ENCODE measurements around the gene OR6J1.

OR6J1 gene

DNA sequence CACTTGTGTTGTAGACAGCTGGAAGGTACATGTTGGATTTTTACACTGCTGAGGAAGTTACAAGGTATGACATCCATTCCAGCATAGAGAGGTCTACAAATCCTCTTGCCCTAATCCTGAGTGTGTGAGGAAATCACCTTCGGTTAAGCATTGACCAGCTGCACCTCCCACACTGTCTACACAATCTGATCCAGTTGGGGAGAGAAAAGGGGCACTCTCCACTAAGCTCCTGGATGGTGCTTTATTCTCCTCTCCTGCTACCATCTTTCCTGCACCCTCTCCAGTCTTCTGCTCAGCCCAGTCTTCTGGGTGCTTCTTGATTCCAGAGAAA, at the start of gene OR6J1:
Gene OR6J1 (minus strand): TSS at position 48 of the 331 bp plus-strand sequence. CDS start 9,541 bp downstream, outside the sequence.
- H2AFZ ChIP-seq (ENCODE audit: low read depth, low read length), result no peak within 1 kb of the TSS
- H3K36me3 ChIP-seq (ENCODE audit: insufficient read depth, low read length), result no peaks in the 10 kb centered on the region
- no peak within 1 kb of the TSS for H3K9ac ChIP-seq (ENCODE audit: low read depth, low read length)
- peaks cover 4% of the 10 kb centered on the region; the same call in 1 of the 2 replicates for H3K4me1 ChIP-seq (ENCODE audit: insufficient read depth, low read length)
- H4K20me1 ChIP-seq (ENCODE audit: insufficient read depth, low read length), result no peaks in the 10 kb centered on the region; the same call in 1 of the 2 replicates
- DNase-seq, result no peak
- no peak within 1 kb of the TSS for H3K4me3 ChIP-seq (ENCODE audit: low read depth in 1 of 2, low read length in 2 of 2)
- H3K4me2 ChIP-seq (ENCODE audit: insufficient read depth, low read length), result no peak within 1 kb of the TSS
- no peaks in the 10 kb centered on the region for H3K79me2 ChIP-seq (ENCODE audit: insufficient read depth, low read length)
- peaks cover 6% of the 10 kb centered on the region for H3K27me3 ChIP-seq (ENCODE audit: insufficient read depth, low read length, poor library complexity)
- no peak for ATAC-seq (ENCODE audit: insufficient read depth, low read depth)
- H3K9me3 ChIP-seq (ENCODE audit: insufficient read depth, low read length, severe bottlenecking), result no peaks in the 10 kb centered on the region
- no peak for TF ChIP-seq EZH2 (IDR thresholded peaks at IDR 0.05; ENCODE audit: borderline replicate concordance, low read depth, low read length, severe bottlenecking)
- TF ChIP-seq, protein P1, sequence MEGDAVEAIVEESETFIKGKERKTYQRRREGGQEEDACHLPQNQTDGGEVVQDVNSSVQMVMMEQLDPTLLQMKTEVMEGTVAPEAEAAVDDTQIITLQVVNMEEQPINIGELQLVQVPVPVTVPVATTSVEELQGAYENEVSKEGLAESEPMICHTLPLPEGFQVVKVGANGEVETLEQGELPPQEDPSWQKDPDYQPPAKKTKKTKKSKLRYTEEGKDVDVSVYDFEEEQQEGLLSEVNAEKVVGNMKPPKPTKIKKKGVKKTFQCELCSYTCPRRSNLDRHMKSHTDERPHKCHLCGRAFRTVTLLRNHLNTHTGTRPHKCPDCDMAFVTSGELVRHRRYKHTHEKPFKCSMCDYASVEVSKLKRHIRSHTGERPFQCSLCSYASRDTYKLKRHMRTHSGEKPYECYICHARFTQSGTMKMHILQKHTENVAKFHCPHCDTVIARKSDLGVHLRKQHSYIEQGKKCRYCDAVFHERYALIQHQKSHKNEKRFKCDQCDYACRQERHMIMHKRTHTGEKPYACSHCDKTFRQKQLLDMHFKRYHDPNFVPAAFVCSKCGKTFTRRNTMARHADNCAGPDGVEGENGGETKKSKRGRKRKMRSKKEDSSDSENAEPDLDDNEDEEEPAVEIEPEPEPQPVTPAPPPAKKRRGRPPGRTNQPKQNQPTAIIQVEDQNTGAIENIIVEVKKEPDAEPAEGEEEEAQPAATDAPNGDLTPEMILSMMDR (IDR thresholded peaks at IDR 0.05; ENCODE audit: borderline replicate concordance, extremely low read depth, low read length, poor library complexity, severe bottlenecking), result no peak
- no peak within 1 kb of the TSS for H3K27ac ChIP-seq (ENCODE audit: low read length)

DNA sequence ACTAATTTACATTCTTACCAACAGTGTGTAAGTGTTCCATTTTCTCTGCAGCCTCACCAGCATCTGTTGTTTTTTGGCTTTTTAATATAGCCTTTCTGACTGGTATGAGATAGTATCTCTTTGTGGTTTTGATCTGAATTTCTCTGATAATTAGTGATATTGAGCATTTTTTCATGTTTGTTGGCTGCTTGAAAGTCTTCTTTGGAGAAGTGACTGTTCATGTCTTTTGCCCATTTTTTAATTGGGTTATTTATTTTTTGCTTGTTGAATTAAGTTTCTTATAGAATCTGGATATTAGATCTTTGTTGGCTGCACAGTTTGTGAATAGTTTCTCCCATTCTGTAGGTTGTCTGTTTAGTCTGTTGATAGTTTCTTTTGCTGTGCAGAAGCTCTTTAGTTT, 48.0 kb upstream of the OR6J1 start:
- H3K4me2 ChIP-seq (ENCODE audit: insufficient read depth, low read length), result no peak overlapping the region
- peaks cover 3% of the 10 kb centered on the region for H3K27me3 ChIP-seq (ENCODE audit: insufficient read depth, low read length, poor library complexity)
- H2AFZ ChIP-seq (ENCODE audit: low read depth, low read length), result no peak overlapping the region
- H3K9ac ChIP-seq (ENCODE audit: low read depth, low read length), result no peak overlapping the region
- H3K36me3 ChIP-seq (ENCODE audit: insufficient read depth, low read length), result no peaks in the 10 kb centered on the region
- H3K27ac ChIP-seq (ENCODE audit: low read length), result no peak overlapping the region
- TF ChIP-seq, protein P1 (IDR thresholded peaks at IDR 0.05; ENCODE audit: borderline replicate concordance, extremely low read depth, low read length, poor library complexity, severe bottlenecking), result no peak
- no peak for TF ChIP-seq EZH2 (IDR thresholded peaks at IDR 0.05; ENCODE audit: borderline replicate concordance, low read depth, low read length, severe bottlenecking)
- DNase-seq, result no peak
- no peaks in the 10 kb centered on the region for H4K20me1 ChIP-seq (ENCODE audit: insufficient read depth, low read length)
- ATAC-seq (ENCODE audit: insufficient read depth, low read depth), result no peak
- no peaks in the 10 kb centered on the region for H3K9me3 ChIP-seq (ENCODE audit: insufficient read depth, low read length, severe bottlenecking)
- no peak overlapping the region for H3K4me3 ChIP-seq (ENCODE audit: low read depth in 1 of 2, low read length in 2 of 2)
- no peaks in the 10 kb centered on the region for H3K4me1 ChIP-seq (ENCODE audit: insufficient read depth, low read length)
- H3K79me2 ChIP-seq (ENCODE audit: insufficient read depth, low read length), result no peaks in the 10 kb centered on the region

DNA sequence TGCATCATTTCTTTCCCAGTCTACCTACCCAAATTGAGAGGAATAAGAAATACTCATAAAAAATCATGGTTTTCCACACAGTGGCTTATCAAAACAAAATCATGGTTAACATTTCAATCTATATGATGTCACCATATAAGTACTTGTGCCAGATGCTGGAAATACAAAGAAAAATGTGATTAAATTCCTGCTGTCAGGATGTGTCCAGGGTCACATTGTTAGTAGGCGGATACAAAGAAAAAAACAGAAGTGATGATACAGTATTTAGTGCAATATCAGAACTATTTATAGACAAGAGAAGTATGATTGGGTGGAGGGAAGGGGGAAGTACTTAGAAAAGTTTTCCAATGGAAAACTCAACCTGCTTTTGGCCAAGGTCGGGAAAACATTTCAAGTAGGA, 47.0 kb upstream of the OR6J1 start:
- no peak overlapping the region for H3K27ac ChIP-seq (ENCODE audit: low read length)

More for the DNA sequence above, 47.0 kb upstream of the OR6J1 start:
- no peak overlapping the region for H3K4me3 ChIP-seq (ENCODE audit: low read depth in 1 of 2, low read length in 2 of 2)
- ATAC-seq (ENCODE audit: insufficient read depth, low read depth) (no peak), DNase-seq (no peak)
- H3K27me3 ChIP-seq (ENCODE audit: insufficient read depth, low read length, poor library complexity), result peaks cover 3% of the 10 kb centered on the region
- no peaks in the 10 kb centered on the region for H4K20me1 ChIP-seq (ENCODE audit: insufficient read depth, low read length)
- no peak overlapping the region for H2AFZ ChIP-seq (ENCODE audit: low read depth, low read length)
- no peak for TF ChIP-seq EZH2 (IDR thresholded peaks at IDR 0.05; ENCODE audit: borderline replicate concordance, low read depth, low read length, severe bottlenecking)
- TF ChIP-seq, protein P1 (IDR thresholded peaks at IDR 0.05; ENCODE audit: borderline replicate concordance, extremely low read depth, low read length, poor library complexity, severe bottlenecking), result no peak
- no peaks in the 10 kb centered on the region for H3K79me2 ChIP-seq (ENCODE audit: insufficient read depth, low read length)
- H3K36me3 ChIP-seq (ENCODE audit: insufficient read depth, low read length), result no peaks in the 10 kb centered on the region
- no peak overlapping the region for H3K9ac ChIP-seq (ENCODE audit: low read depth, low read length)
- no peak overlapping the region for H3K4me2 ChIP-seq (ENCODE audit: insufficient read depth, low read length)
- H3K9me3 ChIP-seq (ENCODE audit: insufficient read depth, low read length, severe bottlenecking), result no peaks in the 10 kb centered on the region
- no peaks in the 10 kb centered on the region for H3K4me1 ChIP-seq (ENCODE audit: insufficient read depth, low read length)

All from DND-41 (cell line).